NCI-H510A treated with DMSO at 0.1 percent for 48 hours (cell line): ENCODE data around the gene PLIN5.

Source experiments
- DNase-seq: peaks from one replicate; lab custom pipeline; 2025; lab: John Stamatoyannopoulos, UW

PLIN5 gene, protein sequence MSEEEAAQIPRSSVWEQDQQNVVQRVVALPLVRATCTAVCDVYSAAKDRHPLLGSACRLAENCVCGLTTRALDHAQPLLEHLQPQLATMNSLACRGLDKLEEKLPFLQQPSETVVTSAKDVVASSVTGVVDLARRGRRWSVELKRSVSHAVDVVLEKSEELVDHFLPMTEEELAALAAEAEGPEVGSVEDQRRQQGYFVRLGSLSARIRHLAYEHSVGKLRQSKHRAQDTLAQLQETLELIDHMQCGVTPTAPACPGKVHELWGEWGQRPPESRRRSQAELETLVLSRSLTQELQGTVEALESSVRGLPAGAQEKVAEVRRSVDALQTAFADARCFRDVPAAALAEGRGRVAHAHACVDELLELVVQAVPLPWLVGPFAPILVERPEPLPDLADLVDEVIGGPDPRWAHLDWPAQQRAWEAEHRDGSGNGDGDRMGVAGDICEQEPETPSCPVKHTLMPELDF

DNA sequence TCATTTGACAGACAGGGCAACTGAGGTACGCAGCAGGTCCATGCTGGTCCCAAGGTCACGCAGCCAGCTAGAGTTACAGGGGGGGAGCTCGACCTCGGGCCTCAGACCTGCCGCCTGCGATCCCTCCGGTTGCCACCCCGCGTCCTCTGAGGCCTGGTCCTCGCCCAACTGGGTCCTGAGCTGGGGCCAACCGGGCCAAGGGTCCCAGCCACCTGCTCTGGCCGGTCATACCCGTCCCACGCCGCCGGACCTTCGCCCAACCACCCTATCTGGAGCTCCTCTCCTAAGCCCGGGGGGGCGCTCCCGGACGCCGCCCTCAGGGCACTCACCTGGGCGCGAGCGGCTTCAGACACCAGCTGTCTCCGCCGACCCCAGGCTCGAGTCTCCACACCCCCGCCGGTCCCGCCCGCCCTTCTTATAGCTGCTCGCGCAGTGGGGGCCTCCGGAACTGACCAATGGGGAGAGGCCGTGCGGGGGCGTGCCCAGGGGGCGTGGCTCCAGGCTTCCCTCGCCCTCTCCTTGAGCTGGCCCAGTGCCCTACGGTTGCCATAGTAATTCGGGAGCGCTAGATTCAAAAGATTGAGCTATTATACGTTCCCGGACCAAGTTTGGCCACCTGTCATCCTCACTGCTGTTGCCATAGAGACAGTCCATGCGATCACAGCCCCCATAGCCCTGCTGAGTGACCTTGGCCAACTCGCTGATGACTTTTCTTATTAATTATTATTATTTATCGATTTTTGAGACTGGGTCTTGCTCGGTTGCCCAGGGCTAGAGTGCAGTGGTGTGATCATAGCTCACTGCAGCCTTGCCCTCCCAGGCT, at the start of gene PLIN5:
PLIN5 (minus strand) TSS at position 389 of the 823 bp plus-strand sequence. CDS start 1,150 bp downstream, outside the sequence.
- peak; percentile 82 for DNase-seq

DNA sequence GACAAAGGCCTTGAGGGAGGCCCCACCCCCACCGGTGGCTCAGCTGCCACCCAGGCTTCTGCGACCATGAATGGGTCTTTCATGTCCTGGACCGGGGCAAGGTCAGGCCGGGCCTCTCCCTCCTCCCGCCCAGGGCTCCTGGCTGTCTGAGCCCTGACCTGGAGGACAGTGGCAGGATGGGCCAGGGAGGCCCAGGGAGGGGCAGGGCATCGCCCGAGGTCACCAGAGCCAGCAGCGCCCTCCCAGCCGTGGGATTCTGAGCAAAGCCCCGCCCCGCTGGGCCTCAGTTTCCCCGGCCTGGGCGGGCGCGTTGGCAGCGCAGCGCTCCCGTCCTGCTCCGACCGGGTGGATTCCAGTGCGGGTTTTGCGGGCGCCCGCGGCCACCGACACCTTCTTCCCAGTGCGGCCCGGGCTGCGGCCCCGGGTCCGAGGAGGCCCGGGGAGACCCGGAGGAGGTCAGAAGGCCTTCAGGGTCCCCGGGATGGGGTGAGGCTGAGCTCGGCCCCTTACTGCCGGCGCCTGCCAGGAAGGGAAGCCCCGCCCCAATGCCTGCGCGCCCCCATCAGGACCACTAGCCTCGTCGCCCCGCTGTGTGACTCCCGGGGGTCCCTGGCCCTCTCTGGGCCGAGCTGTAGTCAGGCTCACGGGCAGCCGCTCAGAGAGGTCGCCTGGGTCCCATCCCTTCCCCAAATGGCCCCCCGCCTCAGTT, 49.1 kb upstream of the PLIN5 start:
- DNase-seq = peak; percentile 30

- no peak for DNase-seq
Observed at GRCh38 chr19:4582980-4583842, 48.2 kb upstream of the PLIN5 start.

DNA sequence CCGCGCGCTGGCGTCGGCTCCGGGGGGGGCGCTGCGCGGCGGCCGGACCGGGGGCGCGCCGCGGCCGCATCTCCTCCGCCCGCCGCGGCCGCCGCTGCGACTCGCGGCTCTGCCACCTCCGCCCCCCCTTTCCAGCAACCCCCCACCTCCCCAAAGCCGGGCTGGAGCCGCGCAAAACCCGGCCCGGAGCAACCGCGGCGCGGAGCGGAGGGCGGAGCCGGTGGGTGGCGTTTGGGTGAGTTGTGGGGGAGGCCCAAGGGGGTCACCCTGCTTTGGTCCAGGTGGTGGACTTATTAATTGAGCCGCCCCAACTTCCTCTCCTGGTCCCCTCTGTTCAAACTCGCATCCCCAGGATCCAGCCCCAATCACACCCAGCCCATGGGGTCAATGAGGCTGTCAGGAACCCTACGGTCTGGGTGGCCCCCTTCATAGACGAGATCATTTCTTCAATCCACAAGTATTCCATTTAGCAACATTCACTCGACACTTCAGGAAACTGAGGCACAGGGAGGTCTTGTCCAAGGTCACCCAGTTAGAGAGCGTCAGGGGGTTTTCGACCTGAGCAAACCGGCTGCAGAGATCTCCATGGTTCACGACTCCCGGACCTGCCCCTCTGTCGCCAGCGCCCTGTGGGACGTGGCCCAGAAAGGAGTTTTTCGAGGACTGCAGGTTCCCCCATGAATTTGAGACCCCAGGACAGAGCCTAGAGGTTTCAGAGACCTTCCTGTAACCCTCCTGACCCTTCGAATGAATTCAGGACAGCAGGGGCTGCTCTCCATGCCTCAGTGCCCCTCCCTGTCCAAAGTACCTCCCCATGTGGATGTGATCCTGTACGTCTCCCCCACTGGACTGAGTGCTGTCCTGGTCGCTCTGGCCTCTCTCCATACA, 46.9 kb upstream of the PLIN5 start:
- peak; percentile 16 for DNase-seq

DNA sequence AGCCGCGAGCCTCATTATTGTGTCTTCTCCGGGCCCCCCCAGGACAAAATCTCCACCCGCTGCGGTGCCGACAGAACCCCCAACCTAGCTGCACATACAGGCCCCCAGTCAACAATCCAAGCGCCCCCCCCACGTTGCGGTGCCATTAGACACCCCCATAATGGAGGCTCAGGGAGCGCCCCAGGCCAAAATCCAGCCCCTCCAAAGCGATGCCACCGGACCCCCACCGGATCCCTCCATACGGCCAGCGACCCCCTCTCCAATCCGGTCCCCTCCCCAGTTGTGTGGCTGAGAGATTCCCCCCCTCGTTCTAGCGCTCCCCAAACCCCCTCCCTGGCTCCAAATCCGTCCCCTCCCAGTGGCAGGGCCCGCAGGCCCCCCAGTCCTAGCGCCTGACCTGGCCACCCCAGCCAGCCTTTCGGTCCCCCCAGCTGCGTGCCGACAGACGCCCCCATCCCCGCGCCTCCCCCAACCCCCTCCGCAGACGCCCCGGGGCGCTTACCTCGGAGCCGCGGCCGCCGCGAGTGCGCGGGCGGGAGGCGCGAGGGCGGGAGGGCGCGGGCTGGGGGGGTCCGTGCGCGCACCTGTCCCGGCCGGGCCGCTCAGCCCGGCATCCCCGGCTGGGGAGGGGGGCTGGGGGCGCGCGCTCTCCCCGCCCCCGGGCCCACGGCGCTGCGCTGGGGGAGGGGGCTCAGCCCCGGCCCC, 46.1 kb upstream of the PLIN5 start:
- DNase-seq = no peak

GRCh38 chr19:4580021-4580901, 45.2 kb upstream of the PLIN5 start:
- no peak for DNase-seq

DNA sequence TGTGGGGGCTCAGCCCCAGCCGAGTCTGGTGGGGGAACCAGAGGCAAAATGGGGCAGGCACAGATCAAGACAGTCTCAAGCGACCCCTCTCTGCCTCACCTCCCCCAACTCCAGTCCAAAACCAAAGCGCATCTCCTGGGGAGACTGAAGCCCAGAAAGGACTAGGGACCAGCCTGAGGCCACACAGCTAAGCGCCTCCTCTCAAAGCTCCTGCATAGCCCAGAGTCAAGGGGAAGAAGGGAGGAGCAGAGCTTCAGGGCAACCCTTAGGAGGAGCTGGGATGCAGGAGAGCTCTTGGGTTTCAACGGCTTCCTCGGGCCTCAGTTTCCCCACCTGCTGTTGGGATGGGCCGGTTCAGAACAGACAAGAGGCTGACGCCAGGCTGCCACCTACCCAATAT, 44.4 kb upstream of the PLIN5 start:
- no peak for DNase-seq

DNA sequence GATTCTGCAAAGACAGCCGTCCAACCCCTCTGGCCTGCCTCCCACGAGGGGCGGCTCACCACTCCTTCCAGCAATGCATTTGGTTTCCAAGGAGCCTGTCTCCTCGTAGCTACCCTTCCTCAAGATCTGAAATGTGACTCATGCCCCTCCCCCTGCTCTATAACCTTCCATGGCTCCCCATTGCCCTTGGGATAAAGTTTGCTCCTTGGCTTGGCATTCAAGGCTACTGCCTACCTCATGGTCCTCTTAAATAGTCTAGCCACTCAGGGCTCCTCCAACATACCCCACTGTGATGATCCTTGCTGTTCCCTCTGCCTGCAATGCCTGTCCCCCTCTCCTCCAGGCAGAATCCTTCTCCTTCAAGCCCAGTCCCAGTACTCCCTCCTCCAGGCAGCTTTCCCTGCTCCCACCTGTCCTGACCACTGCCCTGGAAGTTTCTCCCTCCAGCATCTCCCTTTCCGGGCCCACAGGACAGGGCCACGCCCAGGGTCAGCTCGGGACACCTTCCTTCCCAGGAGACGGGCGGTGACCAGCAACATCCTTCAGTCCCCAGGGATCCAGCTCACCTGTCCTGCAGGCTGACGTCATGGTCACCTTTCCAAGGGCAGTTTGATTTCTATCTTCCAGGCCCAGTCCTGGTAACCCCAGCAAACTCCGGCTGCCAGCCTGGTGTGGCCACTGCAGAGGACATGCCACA, 43.7 kb upstream of the PLIN5 start:
- no peak for DNase-seq

DNA sequence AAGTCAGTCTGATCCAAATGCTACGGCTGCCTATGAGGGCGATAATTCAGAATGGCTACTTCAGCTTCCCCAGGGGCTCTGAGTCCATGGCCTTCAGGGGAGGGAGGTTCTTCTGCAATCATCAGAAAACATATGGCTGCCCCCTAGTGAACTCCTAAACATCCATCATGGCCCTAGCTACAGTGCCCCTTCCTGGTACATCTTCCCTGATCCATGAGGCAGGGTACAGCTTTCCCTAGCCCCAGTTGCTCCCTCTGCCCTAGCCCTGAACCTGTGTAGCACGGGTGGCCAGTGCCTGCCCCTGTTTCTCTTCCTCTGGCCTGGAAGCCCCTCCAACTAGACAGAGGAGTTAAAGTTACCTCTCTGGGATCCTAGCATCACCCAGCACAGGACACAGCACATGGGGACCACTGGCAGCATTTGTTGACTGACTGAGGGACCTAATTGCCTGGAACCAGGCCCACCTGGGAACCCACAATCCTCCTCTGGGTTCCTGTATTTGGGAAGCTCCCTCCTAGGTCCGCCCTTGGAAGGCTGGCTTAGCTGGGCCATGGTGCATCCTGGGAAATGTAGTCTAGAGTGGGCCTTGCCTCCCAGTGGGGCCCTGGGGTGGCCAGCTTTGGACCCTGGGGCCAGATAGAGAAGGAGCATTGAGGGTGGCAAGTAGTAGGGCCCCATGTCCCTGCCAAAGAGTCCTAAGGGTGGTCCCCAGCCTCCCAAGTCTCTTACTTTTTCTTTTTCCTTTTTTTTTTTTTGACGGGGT, 42.2 kb upstream of the PLIN5 start:
- no peak for DNase-seq

- peak; percentile 36 for DNase-seq
Observed at GRCh38 chr19:4576016-4576933, 41.3 kb upstream of the PLIN5 start.

DNA sequence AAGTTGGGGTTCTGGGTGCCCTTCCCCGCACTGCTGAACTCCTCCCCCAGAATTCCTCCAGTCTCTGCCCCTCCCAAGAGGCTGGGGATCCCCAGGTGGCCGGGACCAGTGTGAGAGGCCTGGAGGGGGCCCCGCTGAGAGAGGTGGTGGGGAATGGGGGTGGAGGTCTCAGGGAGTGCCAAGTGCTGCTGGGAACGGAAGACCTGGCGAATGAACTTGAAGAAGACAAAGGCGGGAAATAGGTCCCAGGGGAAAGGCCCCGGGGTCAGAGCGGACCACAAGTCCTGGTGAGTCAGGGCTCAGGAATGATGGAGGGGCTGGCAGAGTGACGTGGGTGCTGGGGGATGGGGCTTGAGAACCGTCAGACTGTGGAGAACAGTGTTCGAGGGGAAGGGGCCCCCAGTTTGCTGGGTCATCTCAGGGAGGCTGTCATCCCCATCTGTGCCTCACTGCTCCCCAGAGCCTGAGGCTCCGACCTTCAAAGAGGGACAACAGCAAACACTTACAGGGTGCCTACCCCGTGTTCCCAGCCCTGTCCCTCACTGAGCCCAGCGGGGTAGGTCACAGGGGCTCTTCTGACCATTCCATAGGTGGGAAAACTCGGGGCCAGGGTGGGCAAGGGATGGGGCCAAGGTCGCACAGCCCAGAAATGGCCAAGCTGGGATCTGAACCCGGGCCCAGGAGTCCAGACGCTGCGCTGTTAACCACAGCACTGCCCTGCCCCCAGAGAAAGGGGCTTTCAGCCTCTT, 40.4 kb upstream of the PLIN5 start:
- DNase-seq = no peak

DNA sequence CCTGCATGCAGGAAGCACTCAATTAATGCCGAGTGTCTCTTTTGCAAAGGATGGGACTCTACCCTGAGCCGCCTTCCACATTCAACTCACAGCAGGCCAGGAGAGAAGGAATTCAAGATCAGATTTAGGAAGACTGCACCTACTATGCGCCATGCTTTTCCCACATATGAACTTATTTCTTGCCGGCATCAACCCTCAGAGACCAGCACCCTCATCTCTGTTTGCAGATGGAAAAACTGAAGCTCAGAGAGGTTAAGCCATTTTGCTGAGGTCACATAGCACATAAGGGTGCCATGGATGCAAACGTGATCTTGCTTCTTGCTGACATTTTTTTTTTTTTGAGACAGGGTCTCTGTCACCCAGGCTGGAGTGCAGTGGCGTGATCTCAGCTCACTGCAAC, 38.7 kb upstream of the PLIN5 start:
- no peak for DNase-seq

- no peak for DNase-seq
Observed at GRCh38 chr19:4571305-4571917, 36.4 kb upstream of the PLIN5 start.

DNA sequence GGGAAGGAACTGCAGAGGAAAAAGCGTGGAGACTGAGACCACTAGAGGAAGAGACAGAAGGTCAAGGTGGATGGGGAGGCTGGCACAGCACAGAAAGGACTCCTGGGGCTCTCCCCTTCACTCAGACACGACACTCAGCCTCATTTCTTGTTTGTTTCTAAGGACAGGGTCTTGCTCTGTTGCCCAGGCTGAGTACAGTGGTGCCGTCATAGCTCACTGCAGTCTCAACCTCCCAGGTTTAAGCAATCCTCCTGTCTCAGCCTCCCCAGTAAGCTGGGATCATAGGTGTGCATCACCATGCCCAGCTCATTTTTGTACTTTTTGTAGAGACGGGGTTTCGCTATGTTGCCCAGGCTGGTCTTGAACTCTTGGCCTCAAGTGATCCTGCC, 35.9 kb upstream of the PLIN5 start:
- no peak for DNase-seq

DNA sequence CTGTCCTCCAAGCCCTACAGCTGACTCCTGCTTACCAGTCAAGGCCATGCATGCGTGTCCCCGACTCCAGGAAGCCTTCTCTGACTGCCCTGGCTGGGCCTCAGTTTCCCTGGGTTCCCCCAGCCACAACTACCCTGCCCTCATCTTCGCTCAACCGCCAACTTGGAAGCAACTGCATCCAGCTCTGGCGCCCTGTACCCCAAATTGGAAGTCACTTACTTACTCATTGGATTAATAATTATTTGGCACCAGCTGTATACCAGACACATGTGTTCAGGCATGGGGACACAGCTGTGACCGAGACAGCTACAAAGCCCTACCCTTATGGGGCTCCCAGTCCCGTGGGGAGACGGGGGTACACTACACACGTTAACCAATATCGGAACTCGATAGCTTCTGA, 35.4 kb upstream of the PLIN5 start:
- DNase-seq = no peak
